NCI-H510A (cell line): ENCODE results near the gene EDEM1.
"Not testable (repeated sequence)": the region's sequence is repeated elsewhere in the genome, so short reads cannot be mapped to it uniquely, and the experiment has no call there.

ENCODE experiments used
- DNase-seq: peaks from one replicate; lab custom pipeline; 2025; lab: John Stamatoyannopoulos, UW

Gene EDEM1

GRCh38 chr3:5232570-5232969, 45.1 kb downstream of the EDEM1 start:
- DNase-seq, result no peak

DNA sequence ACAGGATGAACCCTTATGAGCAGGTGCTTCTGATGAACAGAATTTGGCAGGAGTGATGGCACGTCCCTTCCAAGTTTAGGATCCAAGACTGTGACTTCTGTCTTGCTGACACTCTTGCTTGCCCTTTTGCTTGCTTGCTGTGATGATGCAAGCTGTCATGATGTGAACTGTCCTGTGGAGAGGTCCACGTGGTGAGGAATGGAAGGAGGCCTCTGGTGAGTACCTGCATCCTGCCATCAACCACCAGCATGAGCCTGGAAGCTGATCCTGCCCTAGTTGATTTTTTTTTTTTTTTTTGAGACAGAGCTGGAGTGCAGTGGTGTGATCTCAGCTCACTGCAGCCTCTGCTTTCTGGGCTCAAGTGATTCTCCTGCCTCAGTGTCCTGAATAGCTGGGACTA, 45.5 kb downstream of the EDEM1 start:
- no peak for DNase-seq

- no peak for DNase-seq
Observed at GRCh38 chr3:5235655-5236054, 48.1 kb downstream of the EDEM1 start.

DNA sequence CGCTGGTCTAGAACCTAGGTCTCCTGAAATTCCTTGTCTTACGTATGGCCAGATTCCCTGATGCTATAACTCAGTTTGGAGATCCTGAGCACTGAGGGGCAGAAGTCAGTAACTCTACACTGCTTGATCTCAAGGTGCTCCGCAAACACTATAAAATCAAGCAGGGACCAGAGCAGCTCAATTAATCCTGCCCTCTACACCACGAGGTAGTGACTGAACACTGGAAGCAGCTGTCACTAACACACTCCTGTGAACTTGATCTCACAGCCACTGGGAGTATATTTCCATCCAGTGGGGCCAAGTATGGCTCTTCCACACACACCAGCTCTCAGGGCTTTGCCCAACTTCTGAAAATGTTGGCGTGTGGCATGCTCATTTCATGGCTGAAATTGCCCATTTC, 51.0 kb downstream of the EDEM1 start:
- DNase-seq, result no peak

DNA sequence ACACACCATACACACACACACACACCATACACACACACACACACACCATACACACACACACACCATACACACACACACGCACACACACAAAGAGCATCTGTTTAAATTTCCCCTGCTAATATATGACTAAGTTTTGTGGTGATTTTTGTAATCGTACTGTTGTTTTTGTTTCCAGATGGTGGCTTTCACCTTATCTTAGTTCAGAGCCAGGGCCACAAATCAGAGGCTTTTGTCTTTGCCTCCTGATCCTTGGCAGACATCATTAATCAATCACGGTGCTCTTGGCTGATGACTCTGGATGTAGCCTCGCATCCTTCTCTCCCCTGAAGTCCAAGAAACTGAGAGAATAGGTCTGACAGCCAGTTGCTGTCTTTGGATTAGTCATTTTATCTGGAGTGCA, 52.1 kb downstream of the EDEM1 start:
- no peak for DNase-seq

DNA sequence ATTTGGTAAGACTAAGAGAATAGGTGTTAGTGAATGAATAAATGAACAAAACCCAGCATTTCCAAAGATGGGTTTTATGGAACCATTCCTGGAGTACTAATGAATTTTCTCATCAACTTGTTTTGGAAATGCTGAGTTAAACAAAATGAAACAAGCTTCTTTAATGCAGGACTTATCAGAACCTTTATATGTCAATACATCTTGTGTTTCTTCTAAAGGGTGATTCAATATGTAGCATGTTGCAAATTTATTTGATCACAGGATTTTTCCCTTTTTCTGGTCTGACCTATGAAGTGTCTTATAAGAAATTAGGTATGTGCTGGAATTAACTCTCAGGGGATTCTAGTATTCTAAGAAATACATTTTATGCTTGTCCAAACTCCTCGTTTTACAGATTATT, 53.2 kb downstream of the EDEM1 start:
- DNase-seq, result no peak

- DNase-seq, result not testable (repeated sequence)
Observed at GRCh38 chr3:5242785-5243184, 55.3 kb downstream of the EDEM1 start.

DNA sequence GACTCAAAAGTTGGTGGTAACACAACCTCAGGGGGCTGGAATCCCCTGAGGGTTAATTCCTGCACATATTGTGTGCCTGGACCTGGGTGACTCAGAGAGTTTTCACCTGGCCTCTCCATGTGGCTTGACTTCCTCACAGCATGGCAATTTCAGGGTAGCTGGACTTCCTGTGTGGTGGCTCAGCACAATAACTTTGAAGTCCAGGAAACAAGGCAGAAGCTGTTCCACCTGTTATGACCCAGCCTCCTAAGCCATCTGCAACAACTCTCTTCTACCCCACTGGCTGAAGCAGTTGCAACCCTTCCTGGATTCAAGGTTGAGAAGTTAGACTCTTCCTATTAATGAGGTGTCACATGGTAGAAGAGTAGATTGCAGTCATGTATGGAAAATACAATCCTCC, 58.4 kb downstream of the EDEM1 start:
- DNase-seq, result no peak

- no peak for DNase-seq
Observed at GRCh38 chr3:5248822-5249221, 61.3 kb downstream of the EDEM1 start.

DNA sequence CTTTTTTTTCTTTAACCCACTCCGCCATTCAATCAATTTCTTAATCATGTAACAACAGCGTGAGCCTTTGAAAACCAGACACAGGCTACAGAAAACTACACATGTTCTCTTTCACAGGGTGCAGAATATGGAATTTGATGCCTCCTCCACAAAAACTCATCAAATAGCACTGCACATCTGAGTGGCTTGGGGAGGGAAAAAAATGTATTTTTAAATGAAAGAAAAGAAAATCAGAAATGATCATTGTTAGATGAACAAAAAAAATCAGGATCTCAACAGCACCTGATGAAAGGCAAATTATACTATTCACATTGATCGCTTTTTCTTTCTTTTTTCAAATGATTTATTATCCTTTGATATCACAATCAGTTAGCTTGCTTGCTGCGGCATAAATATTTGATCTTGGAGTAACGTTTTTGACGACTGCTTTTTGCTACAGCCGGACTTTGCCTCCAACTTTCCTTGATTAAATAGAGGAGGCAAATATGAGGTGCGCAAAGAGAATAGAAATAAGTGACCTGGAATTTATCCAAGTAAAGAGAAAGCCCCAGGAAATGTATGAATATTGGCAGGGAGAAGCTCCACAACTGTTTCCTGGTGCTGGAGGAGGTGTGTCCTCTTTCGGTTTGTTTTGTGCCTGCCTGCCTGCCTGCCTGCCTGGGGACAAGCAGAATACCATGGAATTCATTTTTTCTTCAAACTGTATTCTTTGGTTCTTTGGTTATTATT, 63.1 kb downstream of the EDEM1 start:
- no peak for DNase-seq

GRCh38 chr3:5251196-5251583, 63.7 kb downstream of the EDEM1 start:
- DNase-seq, result no peak

GRCh38 chr3:5252131-5252530, 64.6 kb downstream of the EDEM1 start:
- no peak for DNase-seq

DNA sequence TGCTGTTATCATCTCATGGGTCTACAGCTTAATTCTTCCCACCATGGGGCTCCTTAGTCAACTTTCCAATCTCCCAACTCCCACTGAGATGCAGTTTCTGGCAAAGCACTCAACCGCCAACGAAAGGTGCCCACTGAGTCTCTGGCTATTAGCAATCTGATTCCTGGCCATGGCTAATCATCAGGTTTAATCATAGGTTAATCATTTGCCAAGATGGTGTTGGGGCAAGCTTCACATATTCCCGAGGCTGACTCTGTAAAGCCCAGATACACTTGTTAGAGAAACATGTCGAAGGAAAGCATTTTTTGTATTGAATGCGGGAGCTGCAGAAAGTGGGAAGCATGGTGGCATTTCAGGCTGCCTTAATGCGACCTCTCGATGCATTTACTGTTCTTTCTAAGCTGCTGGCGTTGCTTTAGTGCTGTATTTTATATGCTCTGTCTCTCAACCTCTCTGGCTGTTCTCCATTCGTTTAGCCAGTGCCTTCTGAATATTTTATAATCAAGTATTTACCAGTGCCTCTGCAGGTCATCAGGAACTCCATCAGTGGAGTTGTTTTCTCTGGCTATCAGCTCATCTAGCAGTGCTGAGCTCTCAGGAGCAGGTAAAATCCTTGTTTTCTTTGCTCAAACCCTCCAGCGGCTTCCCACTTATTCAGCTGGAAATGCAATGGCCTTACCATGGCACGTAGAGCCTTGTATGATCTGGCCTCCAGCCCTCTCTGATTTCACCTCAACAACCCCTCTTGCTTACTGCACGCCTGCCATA, 67.0 kb downstream of the EDEM1 start:
- no peak for DNase-seq

DNA sequence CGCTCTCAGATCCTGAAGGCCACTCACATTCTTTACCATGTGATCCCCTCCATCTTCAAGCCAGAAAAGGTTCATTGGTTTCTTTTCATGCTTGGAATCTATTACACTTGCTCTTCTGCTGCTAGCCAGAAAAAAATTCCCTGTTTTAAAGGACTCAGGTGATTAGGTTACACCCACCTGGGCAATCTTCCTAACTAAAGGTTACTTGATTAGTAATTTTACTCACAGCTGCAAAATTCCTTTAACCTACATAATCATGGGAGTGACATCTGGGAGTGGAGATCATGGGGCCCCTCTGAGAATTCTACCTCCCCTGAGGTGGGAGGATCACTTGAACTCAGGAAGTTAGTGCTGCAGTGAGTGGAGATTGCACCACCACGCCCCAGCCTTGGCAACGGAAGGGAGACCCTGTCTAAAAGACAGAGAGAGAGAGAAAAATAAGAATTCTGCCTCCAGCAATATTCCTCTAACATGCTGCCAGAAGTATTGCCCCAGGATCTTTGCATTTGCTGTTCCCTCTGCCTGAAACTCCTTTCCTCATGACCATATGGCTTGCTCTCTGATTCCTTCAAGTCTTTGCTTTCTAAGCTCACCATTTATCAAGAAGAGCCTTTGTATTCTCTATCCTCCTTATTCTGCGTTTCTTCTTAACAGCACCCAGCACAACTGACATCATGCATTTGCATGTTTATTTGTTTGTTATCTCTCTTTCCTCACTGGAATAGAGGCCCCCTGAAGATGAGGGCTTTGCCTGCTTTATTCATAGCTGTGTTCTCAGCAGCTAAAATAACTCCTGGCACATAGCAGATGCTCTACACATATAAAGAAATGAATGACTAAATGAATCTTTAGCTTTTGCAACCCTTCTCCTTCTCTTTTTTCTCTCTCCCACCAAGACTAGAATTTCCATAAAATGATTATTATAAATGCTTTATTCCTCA, 68.2 kb downstream of the EDEM1 start:
- DNase-seq, result no peak

GRCh38 chr3:5258526-5258925, 71.0 kb downstream of the EDEM1 start:
- DNase-seq, result no peak

DNA sequence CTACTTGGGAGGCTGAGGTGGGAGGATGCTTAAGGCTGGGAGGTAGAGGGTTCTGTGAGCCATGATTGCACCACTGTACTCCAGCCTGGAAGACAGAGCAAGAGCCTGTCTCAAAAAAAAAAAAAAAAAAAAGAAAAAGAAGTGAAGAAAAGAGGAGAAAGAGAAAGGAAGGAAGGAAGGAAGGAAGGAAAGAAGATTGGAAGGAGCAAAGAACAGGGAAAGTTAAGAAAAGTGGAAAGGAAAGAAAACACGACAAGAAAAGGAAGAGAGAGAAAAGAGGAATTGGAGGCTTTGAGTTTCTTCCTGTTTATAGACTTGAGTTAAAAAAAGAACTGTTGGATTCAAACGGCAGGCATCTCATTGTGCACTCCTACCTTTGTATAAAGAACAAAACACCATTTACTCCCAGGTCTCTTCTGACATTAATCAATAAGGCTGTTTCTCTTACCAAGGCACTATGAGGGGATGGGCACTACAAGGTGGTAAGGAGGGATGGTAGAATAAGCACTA, 73.5 kb downstream of the EDEM1 start:
- DNase-seq, result no peak

- no peak for DNase-seq
Observed at GRCh38 chr3:5262507-5262906, 75.0 kb downstream of the EDEM1 start.

DNA sequence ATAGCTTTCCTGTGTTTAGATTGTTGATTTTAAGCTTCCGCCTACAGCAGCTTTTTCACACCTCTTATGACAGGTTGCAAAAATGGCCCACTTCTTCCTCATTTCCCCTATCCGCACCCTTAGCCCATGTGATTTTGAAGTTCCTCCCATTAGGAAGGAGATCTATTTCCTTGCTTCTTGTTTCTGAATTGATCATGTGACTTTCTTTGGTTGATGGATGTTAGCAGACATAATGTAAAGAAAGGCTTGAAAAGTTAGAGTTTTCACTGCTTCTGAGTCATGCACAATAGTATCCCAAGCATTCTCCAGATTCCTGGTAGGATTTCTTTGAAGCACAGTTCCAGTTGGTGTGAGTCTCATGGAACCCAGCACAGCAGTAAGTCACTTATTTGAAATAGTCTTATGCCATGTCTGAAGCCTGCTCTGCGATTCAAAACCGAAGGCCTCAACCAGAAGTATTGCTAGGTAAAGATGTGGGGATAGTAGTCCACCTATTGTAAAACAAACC, 76.6 kb downstream of the EDEM1 start:
- DNase-seq, result no peak

- no peak for DNase-seq
Observed at GRCh38 chr3:5264896-5265770, 77.6 kb downstream of the EDEM1 start.

DNA sequence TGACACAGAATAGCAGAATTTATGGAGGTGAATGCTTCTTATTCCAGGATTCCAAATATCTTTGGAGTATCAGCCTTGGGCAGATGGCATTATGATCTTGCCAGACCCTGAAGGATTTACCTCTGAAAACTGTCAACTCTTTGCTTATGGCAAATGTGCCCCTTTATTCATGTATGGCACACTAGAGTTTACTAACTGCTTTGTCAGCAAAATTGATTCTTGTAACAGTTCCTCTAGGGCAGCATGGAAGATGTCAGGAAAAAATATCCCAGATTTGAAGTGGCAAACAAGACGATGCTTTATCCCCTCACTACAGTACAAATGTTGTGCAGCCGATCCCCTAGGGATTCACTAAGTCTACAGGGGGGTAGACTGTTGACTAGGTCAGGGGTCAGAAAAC, 79.7 kb downstream of the EDEM1 start:
- DNase-seq, result no peak

DNA sequence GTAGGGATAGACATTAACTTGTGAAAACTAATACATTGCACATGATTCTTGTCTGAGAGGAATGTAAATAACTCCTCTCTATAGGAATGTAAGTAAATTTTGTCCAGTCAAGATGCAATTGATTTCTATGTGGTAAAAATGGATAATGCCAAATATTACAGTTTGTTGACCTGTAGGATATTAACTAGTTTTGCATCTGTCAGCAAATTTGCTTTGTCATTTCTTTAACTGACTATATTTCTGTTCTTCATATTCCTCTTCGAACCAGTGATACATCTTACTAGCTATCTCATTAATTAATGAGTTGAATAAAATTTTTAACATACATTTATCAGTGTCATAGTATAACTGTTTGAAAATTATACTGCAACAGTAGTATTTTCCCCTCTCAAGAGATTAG, 80.4 kb downstream of the EDEM1 start:
- DNase-seq, result no peak
